ENCODE results near the gene ZSWIM5.
"Not testable (repeated sequence)": the region's sequence is repeated elsewhere in the genome, so short reads cannot be mapped to it uniquely, and the experiment has no call there.

Gene ZSWIM5

GRCh38 chr1:45141247-45142003, 65.0 kb downstream of the ZSWIM5 start:
- DNase-seq (ENCODE audit: low read depth, low spot score) = no peak
- no peak overlapping the region for H3K4me3 ChIP-seq (ENCODE audit: low read depth, low read length)
- no peak for TF ChIP-seq CTCF (IDR thresholded peaks at IDR 0.05; ENCODE audit: low read depth, low read length)
- in situ Hi-C loops (cut with HindIII; ENCODE audit: low sequenced_read_pairs) = no loop called here

- H3K4me3 ChIP-seq (ENCODE audit: low read depth, low read length) = no peak overlapping the region
- in situ Hi-C loops (cut with HindIII; ENCODE audit: low sequenced_read_pairs) = no loop called here
- no peak for DNase-seq (ENCODE audit: low read depth, low spot score)
- TF ChIP-seq CTCF (IDR thresholded peaks at IDR 0.05; ENCODE audit: low read depth, low read length) = no peak
Observed at GRCh38 chr1:45136984-45137383, 69.4 kb downstream of the ZSWIM5 start.

GRCh38 chr1:45135316-45135715, 71.1 kb downstream of the ZSWIM5 start:
- no peak for DNase-seq (ENCODE audit: low read depth, low spot score)
- no peak overlapping the region for H3K4me3 ChIP-seq (ENCODE audit: low read depth, low read length)
- in situ Hi-C loops (cut with HindIII; ENCODE audit: low sequenced_read_pairs) = no loop called here
- no peak for TF ChIP-seq CTCF (IDR thresholded peaks at IDR 0.05; ENCODE audit: low read depth, low read length)

GRCh38 chr1:45134461-45134873, 71.9 kb downstream of the ZSWIM5 start:
- in situ Hi-C loops (cut with HindIII; ENCODE audit: low sequenced_read_pairs) = no loop called here
- no peak for DNase-seq (ENCODE audit: low read depth, low spot score)
- TF ChIP-seq CTCF (IDR thresholded peaks at IDR 0.05; ENCODE audit: low read depth, low read length) = no peak
- no peak overlapping the region for H3K4me3 ChIP-seq (ENCODE audit: low read depth, low read length)

GRCh38 chr1:45132719-45133118, 73.7 kb downstream of the ZSWIM5 start:
- H3K4me3 ChIP-seq (ENCODE audit: low read depth, low read length); in situ Hi-C loops (cut with HindIII; ENCODE audit: low sequenced_read_pairs); DNase-seq (ENCODE audit: low read depth, low spot score): not testable (repeated sequence)

- TF ChIP-seq CTCF (IDR thresholded peaks at IDR 0.05; ENCODE audit: low read depth, low read length) = no peak
- H3K4me3 ChIP-seq (ENCODE audit: low read depth, low read length) = no peak overlapping the region
- DNase-seq (ENCODE audit: low read depth, low spot score) = no peak
- in situ Hi-C loops (cut with HindIII; ENCODE audit: low sequenced_read_pairs) = no loop called here
Observed at GRCh38 chr1:45123358-45123757, 83.0 kb downstream of the ZSWIM5 start.

GRCh38 chr1:45122724-45123123, 83.7 kb downstream of the ZSWIM5 start:
- DNase-seq (ENCODE audit: low read depth, low spot score) = no peak
- in situ Hi-C loops (cut with HindIII; ENCODE audit: low sequenced_read_pairs) = no loop called here
- TF ChIP-seq CTCF (IDR thresholded peaks at IDR 0.05; ENCODE audit: low read depth, low read length) = no peak
- H3K4me3 ChIP-seq (ENCODE audit: low read depth, low read length) = no peak overlapping the region

Data from astrocyte of the spinal cord (primary cell).